T-helper 2 cell (primary cell): ENCODE measurements around the gene PRC1.

Experiments used
- DNase-seq, 5 experiments: peaks; one replicate each; pipeline versions ENCODE4 v3.0.0 to v3.0.0-alpha.2; 2012 to 2022

PRC1 gene

GRCh38 chr15:90955624-90956273, 38.6 kb downstream of the PRC1 start:
- DNase-seq, result peak in 1 of 5 experiments; percentile 36

GRCh38 chr15:90954712-90955623, 39.4 kb downstream of the PRC1 start, which contains the start of gene RCCD1:
Gene RCCD1, plus strand, starts transcription at chr15:90954884. Its CDS starts 1,851 bp downstream, at chr15:90956735.
- peak; percentile 69 to 96 (median 82) for DNase-seq

- no peak for DNase-seq
Observed at GRCh38 chr15:90953947-90954711, 40.2 kb downstream of the PRC1 start.

GRCh38 chr15:90952901-90953677, 41.2 kb downstream of the PRC1 start:
- no peak for DNase-seq

- DNase-seq, result no peak
Observed at GRCh38 chr15:90950676-90951075, 43.7 kb downstream of the PRC1 start.

- no peak for DNase-seq
Observed at GRCh38 chr15:90949979-90950675, 44.2 kb downstream of the PRC1 start.

GRCh38 chr15:90948506-90948905, 45.8 kb downstream of the PRC1 start:
- DNase-seq, result no peak

GRCh38 chr15:90947577-90948357, 46.6 kb downstream of the PRC1 start:
- no peak for DNase-seq

- no peak for DNase-seq
Observed at GRCh38 chr15:90946941-90947576, 47.3 kb downstream of the PRC1 start.

GRCh38 chr15:90946538-90946937, 47.8 kb downstream of the PRC1 start:
- DNase-seq, result no peak

GRCh38 chr15:90945091-90945490, 49.2 kb downstream of the PRC1 start:
- no peak for DNase-seq

GRCh38 chr15:90942354-90943120, 51.8 kb downstream of the PRC1 start:
- DNase-seq, result no peak

GRCh38 chr15:90941038-90941437, 53.3 kb downstream of the PRC1 start:
- no peak for DNase-seq

- no peak for DNase-seq
Observed at GRCh38 chr15:90939756-90940155, 54.6 kb downstream of the PRC1 start.

- no peak for DNase-seq
Observed at GRCh38 chr15:90938261-90938660, 56.1 kb downstream of the PRC1 start.

GRCh38 chr15:90936823-90937222, 57.5 kb downstream of the PRC1 start:
- DNase-seq, result no peak

GRCh38 chr15:90934949-90935751, 59.2 kb downstream of the PRC1 start, which contains the start of gene UNC45A:
Gene UNC45A, plus strand, starts transcription at chr15:90935285. Its CDS starts 40 bp downstream, at chr15:90935325.
- peak; percentile 90 to 95 (median 93) for DNase-seq

GRCh38 chr15:90934256-90934948, 59.9 kb downstream of the PRC1 start:
- DNase-seq, result peak; percentile 63 to 92 (median 80)
